Activated T-helper 1 cell treated with anti-CD3 and anti-CD28 coated beads, Interleukin-12 subunit alpha, Interleukin-12 subunit beta, Interleukin-2, Interleukin-4 antibody, amounts not matched to agents 30 ng/mL and 10 ng/mL and 1 ng/mL, durations not matched to agents 14 hours and 24 hours and 36 hours (primary cell): ENCODE measurements around the gene SLC29A2. TPM values are rescaled to one million over a fixed set of nuclear protein-coding genes. Genes with fewer than 3 reads are reported as not detected.

Experiments used
- DNase-seq: peaks from one replicate; pipeline ENCODE4 v3.0.0; 2021; ENCODE audit warnings: low spot score
- H3K27ac Mint-ChIP-seq: one replicate; pipeline ENCODE4 v1.8.0; 2021; ENCODE audit warnings: mild to moderate bottlenecking, mixed read lengths
- H3K27me3 Mint-ChIP-seq: one replicate; pipeline ENCODE4 v1.8.0; 2022; ENCODE audit warnings: mild to moderate bottlenecking, moderate library complexity, mixed read lengths; ENCODE audit not compliant: insufficient read depth
- H3K36me3 Mint-ChIP-seq: one replicate; pipeline ENCODE4 v1.8.0; 2021; ENCODE audit warnings: low read depth, mixed read lengths
- H3K4me1 Mint-ChIP-seq: one replicate; pipeline ENCODE4 v1.8.0; 2021; ENCODE audit warnings: low read depth, mixed read lengths
- H3K4me3 Mint-ChIP-seq: one replicate; pipeline ENCODE4 v1.8.0; 2021; ENCODE audit warnings: mild to moderate bottlenecking, moderate library complexity, mixed read lengths
- H3K9me3 Mint-ChIP-seq: one replicate; pipeline ENCODE4 v1.8.0; 2021; ENCODE audit warnings: mixed read lengths
- intact Hi-C: fragments of 100-400 bp; cut with micrococcal nuclease; formaldehyde crosslinking; loops from one replicate; pipeline ENCODE4 v1.15.1; 2024
- total RNA-seq: library from RNA; stranded (reverse); gene quantifications from 2 replicates; pipeline ENCODE4 v1.2.3, GENCODE V29; 2022

Gene SLC29A2
- total RNA-seq, 1 donor from 2014 or later: 16.6 TPM

DNA sequence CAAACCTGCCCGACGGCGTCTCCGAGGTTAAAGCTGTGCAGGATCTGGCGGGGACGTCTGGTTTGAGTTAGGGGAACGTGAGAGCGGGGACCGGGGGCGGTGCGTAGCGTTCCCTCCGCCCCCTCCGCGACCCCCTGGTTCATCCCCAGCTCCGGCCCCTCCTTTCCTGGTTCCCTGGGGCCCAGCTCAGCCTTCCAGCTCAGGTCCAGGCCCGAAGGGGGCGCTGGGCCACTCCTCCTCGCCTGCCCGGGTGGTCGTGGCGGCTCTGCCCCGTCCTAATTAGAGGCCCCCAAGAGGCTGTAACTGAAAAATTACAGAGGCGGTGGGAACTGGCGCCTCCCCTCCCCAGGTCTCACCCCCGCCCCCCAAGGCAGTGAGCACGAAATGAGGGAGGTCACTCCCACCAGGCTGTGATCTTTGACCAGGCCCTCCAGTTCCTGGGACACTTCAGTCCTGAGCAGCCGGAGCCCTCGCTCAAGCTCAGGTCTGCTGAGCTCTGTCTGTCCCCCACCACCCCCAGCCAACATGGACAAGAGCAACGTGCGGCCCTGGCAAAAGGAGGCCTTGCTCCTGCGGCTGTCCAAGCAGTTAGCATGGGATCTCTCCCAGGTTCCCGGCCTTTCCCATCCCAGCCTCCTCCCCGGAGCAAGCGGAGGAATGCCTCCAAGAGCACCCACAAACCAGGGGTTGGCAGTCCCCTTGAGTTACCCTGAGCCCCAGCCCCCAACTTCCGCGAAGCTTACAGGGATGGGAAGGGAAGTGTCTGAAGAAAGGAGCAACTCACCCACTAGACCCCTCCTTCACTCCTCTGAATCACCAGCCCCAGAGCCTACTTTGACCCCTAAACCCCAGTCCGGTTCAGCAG is 58.0 kb downstream of the SLC29A2 start:
- H3K4me3 Mint-ChIP-seq: peak overlapping the region; percentile 95
- DNase-seq: no peak
- H3K27me3 Mint-ChIP-seq: peaks cover 7% of the 10 kb centered on the region
- peak overlapping the region; percentile 94 for H3K27ac Mint-ChIP-seq
- no peaks in the 10 kb centered on the region for H3K36me3 Mint-ChIP-seq
- intact Hi-C loops: loop anchor here (2.0 kb wide), 2 partner anchors 125 to 363 kb away; partner anchors contain the start of genes MRPL11 and RBM4B
- no peaks in the 10 kb centered on the region for H3K9me3 Mint-ChIP-seq
- H3K4me1 Mint-ChIP-seq: peaks cover 27% of the 10 kb centered on the region

DNA sequence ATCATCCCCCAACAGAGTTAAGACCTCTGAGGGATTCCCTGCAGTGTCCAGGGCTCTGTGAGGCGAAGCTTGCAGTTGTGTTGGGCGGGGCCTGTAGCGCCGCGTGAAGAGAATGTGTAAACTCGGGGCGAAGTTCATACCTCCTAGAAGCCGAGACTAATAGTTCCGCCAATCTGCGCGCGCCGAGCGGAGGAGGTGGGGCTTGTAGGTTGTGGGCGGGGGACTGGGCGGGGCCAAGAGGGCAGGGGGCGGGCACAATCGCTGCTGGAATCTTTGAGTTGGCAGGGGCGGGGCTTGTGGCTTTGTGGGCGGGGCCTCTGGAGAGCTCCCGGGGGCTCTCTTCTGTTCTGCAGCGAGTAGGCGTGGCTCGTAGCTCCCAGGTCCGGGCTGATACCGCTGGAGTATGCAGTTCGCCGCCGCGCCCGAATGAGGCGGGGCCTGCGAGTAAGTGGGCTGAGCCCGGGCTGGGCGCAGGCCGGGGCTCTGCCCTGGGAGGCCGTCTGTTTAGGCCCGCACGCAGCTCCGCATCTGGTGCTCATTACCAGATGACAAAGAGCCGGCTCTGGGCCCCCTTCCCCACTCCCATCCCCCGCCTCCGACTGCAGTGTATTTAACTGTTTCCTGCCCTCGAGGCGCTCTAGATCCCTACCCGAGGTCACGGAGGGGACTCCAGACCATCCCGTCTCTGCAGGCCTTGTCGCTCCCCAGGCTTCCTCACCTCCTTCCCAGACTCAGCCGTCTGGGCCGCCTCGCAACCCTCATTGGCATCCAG is 58.8 kb downstream of the SLC29A2 start:
- Mint-ChIP-seq H3K36me3 (no peaks in the 10 kb centered on the region), H3K4me1 (peaks cover 20% of the 10 kb centered on the region), H3K9me3 (no peaks in the 10 kb centered on the region), H3K4me3 (peak overlapping the region; percentile 95), H3K27me3 (peaks cover 3% of the 10 kb centered on the region), H3K27ac (peak overlapping the region; percentile 94)
- intact Hi-C loops: loop anchor here (1.0 to 2.0 kb wide), 10 partner anchors 16 to 364 kb away; partner anchors contain the start of genes BRMS1, MRPL11, PELI3 and RAB1B
- DNase-seq: peak; percentile 95

Other genes with a start within 250 kb of the SLC29A2 start
- gene KLC2, start 114.1 kb downstream of the SLC29A2 start, total RNA-seq: 56.3 and 62.1 TPM in 2 replicates
- 123 and 124 TPM in 2 replicates for gene RAB1B, start 103.1 kb downstream of the SLC29A2 start, total RNA-seq
- gene CNIH2, start 93.6 kb downstream of the SLC29A2 start, total RNA-seq: 1.7 and 1.8 TPM in 2 replicates
- 125 and 127 TPM in 2 replicates for gene YIF1A, start 82.6 kb downstream of the SLC29A2 start, total RNA-seq
- gene TMEM151A, start 79.9 kb downstream of the SLC29A2 start, total RNA-seq: not detected in 2 replicates
- gene CD248, start 54.7 kb downstream of the SLC29A2 start, total RNA-seq: 0.10 TPM in 1 of 2 replicates, not detected in the other
- 0.78 and 0.86 TPM in 2 replicates for gene RIN1, start 35.3 kb downstream of the SLC29A2 start, total RNA-seq
- 63.1 and 67.1 TPM in 2 replicates for gene BRMS1, start 26.7 kb downstream of the SLC29A2 start, total RNA-seq
- 10.6 and 12.1 TPM in 2 replicates for gene B4GAT1, start 24.1 kb downstream of the SLC29A2 start, total RNA-seq
- gene NPAS4, start 49.3 kb upstream of the SLC29A2 start, total RNA-seq: not detected in 2 replicates
- gene MRPL11, start 67.1 kb upstream of the SLC29A2 start, total RNA-seq: 93.0 and 93.6 TPM in 2 replicates
- gene PELI3, start 95.1 kb upstream of the SLC29A2 start, total RNA-seq: 15.3 and 15.8 TPM in 2 replicates
- 102 and 112 TPM in 2 replicates for gene DPP3, start 108.7 kb upstream of the SLC29A2 start, total RNA-seq
- 18.0 and 18.1 TPM in 2 replicates for gene BBS1, start 138.9 kb upstream of the SLC29A2 start, total RNA-seq
- gene ZDHHC24, start 174.3 kb upstream of the SLC29A2 start, total RNA-seq: 14.6 and 15.6 TPM in 2 replicates
- 0.05 TPM in 1 of 2 replicates, not detected in the other for gene ACTN3, start 175.1 kb upstream of the SLC29A2 start, total RNA-seq
- 0.71 and 0.73 TPM in 2 replicates for gene CTSF, start 196.8 kb upstream of the SLC29A2 start, total RNA-seq
- gene CCDC87, start 221.3 kb upstream of the SLC29A2 start, total RNA-seq: 0.29 and 0.37 TPM in 2 replicates
- 25.3 and 32.1 TPM in 2 replicates for gene CCS, start 221.4 kb upstream of the SLC29A2 start, total RNA-seq
- 198 and 200 TPM in 2 replicates for gene RBM14, start 244.9 kb upstream of the SLC29A2 start, total RNA-seq